ENCODE measurements around the gene ZNF829.

GRCh38 chr19:36851898-36852297 lies 64.2 kb downstream of the ZNF829 start:
- TF ChIP-seq TCF12 (IDR thresholded peaks at IDR 0.05; ENCODE audit: low read depth, low read length) (no peak), RFX5 (IDR thresholded peaks at IDR 0.05; ENCODE audit: low read depth, low read length) (no peak), IRF4 (IDR thresholded peaks at IDR 0.05; ENCODE audit: low read depth, low read length) (no peak), ZNF24 (IDR thresholded peaks at IDR 0.05) (no peak), CTCF (IDR thresholded peaks at IDR 0.05 in 2 of 3, conservative IDR thresholded peaks at IDR 0.05 in 1 of 3; ENCODE audit: control insufficient read depth in 2 of 3, extremely low read depth in 1 of 3, insufficient read depth in 1 of 3, low read depth in 3 of 3, low read length in 3 of 3) (no peak)

Measured in GM12878 (cell line).